IMR-90 (cell line): Measurements from ENCODE around the gene TBCK.

Experiments
- FOS ChIP-seq: fragments of 150-350 bp; IDR thresholded peaks from 2 replicates; pipeline ENCODE4 v1.6.1; 2016; ENCODE audit warnings: low read depth, low read length
- MAFK ChIP-seq: IDR thresholded peaks from 2 replicates; pipeline ENCODE4 v1.6.1; 2012; ENCODE audit warnings: low read depth, low read length, improper control_type of control experiment
- POLR2A ChIP-seq: IDR thresholded peaks from 2 replicates; pipeline ENCODE4 v1.6.1; 2012; ENCODE audit warnings: mild to moderate bottlenecking, low read depth, low read length
- RAD21 ChIP-seq: IDR thresholded peaks from 2 replicates; pipeline ENCODE4 v1.6.1; 2012; ENCODE audit warnings: low read length, improper control_type of control experiment
- RCOR1 ChIP-seq: IDR thresholded peaks from 2 replicates; pipeline ENCODE4 v1.6.1; 2012; ENCODE audit warnings: mild to moderate bottlenecking, low read length, improper control_type of control experiment; ENCODE audit not compliant: insufficient replicate concordance
- RFX5 ChIP-seq: IDR thresholded peaks from 2 replicates; pipeline ENCODE4 v1.8.0; 2012; ENCODE audit warnings: low read depth, mild to moderate bottlenecking, low read length, moderate library complexity
- SMC3 ChIP-seq: fragments of 150-350 bp; IDR thresholded peaks from 2 replicates; pipeline ENCODE4 v1.6.1; 2016; ENCODE audit warnings: low read depth, mild to moderate bottlenecking, antibody characterized with exemption, low read length, moderate library complexity
- TF ChIP-seq, protein P1 (sequence below): conservative IDR thresholded peaks from 2 replicates; pipeline ENCODE4 v1.5.1; 2012; ENCODE audit warnings: mild to moderate bottlenecking, low read depth, low read length, improper control_type of control experiment

DNA sequence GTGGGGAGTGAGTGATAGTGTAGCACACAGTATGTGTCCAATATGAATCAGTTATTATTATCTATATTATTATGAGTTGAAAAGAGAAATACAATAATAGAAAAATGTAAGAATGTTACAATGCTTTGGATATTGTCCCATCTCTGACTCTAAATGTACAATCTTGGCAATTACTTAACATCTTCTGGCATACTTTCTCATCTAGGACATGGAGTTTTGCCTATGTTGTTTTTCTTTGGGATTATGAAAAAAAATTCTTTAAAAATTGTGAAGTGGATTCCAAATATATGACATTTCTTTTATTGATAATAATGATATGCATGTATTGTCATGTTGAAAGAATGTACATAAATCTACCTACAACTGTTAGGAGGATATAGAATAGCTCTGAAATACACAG lies 84.1 kb downstream of the TBCK start:
- no peak for TF ChIP-seq POLR2A
- TF ChIP-seq SMC3 = no peak
- TF ChIP-seq, protein P1, sequence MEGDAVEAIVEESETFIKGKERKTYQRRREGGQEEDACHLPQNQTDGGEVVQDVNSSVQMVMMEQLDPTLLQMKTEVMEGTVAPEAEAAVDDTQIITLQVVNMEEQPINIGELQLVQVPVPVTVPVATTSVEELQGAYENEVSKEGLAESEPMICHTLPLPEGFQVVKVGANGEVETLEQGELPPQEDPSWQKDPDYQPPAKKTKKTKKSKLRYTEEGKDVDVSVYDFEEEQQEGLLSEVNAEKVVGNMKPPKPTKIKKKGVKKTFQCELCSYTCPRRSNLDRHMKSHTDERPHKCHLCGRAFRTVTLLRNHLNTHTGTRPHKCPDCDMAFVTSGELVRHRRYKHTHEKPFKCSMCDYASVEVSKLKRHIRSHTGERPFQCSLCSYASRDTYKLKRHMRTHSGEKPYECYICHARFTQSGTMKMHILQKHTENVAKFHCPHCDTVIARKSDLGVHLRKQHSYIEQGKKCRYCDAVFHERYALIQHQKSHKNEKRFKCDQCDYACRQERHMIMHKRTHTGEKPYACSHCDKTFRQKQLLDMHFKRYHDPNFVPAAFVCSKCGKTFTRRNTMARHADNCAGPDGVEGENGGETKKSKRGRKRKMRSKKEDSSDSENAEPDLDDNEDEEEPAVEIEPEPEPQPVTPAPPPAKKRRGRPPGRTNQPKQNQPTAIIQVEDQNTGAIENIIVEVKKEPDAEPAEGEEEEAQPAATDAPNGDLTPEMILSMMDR = no peak
- TF ChIP-seq FOS = no peak
- TF ChIP-seq RCOR1 = no peak
- TF ChIP-seq MAFK = no peak
- no peak for TF ChIP-seq RAD21
- TF ChIP-seq RFX5 = no peak
